Measurements from ENCODE around the gene UIMC1.
"Not testable (repeated sequence)": the region's sequence is repeated elsewhere in the genome, so short reads cannot be mapped to it uniquely, and the experiment has no call there.

Gene UIMC1

DNA sequence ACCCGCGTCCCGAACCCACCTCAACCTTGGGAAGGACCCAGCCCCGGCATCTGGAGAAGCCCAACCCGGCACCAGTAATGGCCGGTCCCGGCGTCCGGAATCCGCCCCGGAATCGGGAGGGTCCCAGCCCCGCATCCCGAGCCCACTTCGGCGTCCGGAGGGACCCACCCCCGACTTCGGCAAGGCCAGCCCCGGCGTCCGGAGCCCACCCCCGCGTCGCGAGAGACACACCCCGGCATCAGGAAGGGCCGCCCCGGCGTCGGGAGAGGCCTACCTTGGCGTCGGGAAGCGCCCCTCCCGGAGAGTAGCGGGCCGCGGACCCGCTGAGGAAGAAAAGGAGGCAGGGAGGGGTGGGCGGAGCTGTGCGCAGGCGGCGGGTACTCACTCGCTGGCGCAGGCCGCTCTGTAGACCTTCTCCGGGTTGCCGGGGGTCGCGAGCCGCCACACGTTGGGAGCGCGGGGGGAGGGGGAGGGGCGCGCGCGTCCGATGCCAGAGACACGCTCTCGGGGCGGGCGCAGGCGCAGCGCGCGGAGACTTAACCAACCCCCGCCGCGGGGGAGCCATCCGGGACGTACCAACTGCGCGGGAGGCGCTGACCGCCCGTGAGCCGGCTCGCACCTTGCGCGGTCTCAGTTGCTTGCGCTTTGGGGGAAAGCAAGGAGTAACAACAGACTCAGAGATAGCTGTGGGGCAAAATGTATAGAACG is at the start of gene UIMC1:
TSS of gene UIMC1 (minus strand) at position 515 of the 708 bp plus-strand sequence. CDS start 24,164 bp downstream, outside the sequence.
- DNase-seq, result peak; percentile 75

DNA sequence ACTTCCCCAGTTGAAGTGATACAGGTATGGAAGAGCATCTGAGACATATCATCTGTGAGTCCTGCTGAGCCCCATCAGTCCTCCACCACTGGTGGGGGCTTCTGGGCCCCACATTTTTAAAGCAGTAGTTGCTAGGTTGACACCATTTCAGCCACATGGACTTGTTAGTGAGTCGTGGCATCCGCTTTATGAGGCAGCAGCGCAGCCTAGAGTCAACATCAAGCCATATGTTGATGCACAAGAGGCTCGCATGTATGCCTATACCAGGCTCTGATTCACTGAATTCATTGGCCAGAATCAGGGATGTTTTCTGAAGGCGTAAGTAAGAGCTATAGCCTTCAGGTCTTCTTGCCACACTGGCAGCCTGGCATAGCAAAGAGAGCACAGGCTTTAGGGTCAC is 42.7 kb upstream of the UIMC1 start:
- no peak for DNase-seq

DNA sequence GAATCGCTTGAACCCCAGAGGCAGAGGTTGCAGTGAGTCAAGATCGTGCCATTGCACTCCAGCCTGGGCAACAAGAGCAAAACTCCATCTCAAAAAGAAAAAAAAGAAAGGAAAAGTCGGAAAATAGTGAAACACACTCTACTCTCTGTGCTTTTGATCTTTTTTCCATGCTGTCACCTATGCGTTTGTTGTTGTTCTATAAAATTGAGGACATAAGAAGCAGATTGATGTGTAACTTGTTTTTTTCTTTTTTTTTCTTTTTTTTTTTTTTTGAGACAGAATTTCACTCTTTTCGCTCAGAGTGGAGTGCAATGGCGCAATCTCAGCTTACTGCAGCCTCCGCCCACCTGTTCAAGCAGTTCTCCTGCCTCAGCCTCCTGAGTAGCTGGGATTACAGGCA is 42.0 kb upstream of the UIMC1 start:
- not testable (repeated sequence) for DNase-seq

DNA sequence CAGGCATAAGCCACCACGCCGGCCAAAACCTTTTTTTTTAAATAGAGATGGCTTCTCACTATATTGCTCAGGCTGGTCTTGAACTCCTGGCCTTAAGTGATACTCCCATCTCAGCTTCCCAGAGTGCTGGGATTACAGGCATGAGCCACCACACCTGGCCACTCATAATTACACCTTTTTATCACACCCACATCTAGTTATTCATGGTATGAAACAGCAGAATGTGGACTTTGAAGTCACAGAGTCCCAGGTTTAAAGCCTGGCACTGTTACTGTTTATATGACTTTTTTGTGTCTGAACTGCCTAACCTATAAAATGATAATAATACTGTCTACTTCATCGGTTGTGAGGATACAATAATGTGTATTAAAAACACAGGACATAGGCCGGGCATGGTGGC is 39.1 kb upstream of the UIMC1 start:
- no peak for DNase-seq

DNA sequence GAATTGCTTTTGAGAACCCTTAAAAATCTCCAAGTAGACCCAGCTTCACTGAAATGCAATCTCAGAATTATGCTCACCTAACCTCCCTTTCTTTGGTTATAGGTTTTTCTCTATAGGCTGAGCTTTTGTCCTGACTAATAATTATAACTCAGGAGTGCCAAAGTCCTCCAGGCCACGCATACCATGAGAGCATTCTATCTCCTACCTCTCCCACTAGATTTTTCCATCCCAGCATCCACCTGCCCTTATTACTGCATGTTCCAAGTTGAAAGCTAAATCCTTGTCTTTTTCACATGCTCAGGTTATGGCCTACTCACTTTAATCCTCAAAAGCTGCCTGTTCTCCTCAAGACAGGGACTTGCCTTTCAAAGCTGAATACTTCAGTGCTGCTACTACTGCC is 38.1 kb upstream of the UIMC1 start:
- no peak for DNase-seq

DNA sequence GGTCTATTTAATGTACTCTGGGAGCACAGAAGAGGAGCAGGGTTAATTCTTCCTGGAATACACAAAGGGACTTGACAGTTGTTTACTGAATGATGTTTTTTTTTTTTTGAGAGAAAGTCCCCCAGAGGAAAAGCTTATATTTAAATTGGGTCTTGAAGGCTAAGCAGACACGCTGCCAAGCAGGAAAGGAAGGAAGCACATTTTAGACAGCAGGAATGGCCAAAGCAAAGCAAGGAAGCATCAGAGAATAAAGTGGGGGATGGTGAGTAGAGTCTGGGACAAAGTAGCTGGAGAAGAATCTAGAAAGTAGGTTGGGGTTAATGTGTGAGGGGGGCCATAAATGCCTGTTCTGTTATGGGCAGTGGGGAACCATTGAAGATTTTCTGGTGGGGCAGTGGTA is 37.4 kb upstream of the UIMC1 start:
- no peak for DNase-seq

DNA sequence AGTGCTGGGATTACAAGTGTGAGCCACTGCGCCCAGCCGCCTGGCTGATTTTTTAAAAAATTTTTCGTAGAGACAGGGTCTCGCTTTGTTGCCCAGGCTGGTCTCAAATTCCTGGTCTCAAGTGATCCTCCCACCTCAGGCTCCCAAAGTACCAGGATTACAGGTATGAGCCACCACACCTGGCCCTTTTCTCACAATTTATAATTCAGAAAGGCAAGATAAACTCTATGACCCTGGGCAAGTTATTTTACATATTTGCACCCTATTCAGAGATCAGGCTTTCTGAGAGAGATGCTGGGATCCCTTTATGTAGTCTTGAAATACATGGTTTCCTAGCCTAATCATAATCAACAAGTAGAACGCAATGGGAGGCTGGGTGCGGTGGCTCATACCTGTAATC is 36.5 kb upstream of the UIMC1 start:
- DNase-seq, result no peak

DNA sequence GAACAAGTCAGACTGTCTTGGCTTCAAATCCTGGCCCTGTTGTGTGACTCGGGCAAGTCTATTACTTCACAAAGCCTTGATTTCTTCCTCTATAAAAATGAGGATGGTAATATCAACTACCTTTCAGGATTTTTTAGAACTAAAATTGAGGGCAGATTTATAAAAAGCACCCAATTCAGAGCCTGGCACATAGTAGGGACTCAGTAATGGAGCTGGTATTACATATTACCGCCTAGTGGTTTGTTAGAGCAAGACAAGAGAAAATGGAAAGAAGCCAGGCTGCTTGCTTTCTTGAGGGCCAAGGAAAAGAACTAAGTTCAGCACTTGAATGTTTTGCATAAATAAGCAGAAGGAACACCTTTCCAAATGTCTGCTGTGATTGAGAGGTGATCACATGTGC is 35.4 kb upstream of the UIMC1 start:
- DNase-seq, result no peak

DNA sequence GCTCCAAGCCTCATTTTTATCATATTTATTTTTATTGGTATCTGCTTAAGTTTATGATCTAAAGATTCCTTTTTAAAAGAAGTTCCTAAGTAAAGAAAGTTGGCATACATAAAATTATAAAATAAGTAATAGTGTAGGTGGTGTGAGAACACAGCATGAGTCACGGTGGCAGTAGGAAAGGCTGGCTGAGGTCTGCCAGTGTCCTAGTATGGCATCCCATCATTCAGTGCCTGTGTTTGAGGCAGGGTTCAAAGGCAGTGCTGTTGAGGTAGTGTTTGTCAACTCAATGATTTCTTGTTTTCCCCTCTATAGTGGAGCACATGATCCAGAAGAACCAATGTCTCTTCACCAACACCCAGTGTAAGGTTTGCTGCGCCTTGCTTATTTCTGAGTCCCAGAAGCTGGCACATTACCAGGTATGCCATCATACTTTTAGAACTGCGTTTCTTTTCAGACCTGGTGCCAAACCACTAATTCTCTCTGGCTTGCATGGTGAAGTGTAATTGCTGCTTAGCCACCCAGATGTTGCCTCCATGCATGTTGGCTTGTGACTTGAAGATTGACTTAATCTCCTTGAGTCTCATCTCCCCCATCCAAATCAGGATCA is 34.3 kb upstream of the UIMC1 start:
- DNase-seq, result peak; percentile 25

DNA sequence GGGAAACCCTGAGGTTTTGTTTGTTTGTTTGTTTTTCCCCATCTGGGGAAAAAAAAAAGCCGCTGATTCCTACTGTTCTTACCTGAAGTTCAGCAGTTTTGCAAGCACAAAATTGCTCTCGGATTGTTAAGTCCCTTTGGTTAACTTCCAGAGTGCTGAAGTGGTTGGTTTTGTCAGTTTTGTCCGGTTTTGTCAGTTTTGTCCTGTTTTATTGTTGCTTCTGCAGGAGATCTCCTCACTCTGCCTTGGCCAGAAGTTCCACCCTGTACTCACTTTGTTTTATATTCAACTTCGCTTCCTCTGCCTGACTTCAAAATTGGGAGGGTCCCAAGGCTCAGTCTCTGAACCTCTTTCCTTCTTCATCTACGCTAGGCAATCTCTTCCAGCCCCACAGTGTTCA is 30.3 kb upstream of the UIMC1 start:
- no peak for DNase-seq

DNA sequence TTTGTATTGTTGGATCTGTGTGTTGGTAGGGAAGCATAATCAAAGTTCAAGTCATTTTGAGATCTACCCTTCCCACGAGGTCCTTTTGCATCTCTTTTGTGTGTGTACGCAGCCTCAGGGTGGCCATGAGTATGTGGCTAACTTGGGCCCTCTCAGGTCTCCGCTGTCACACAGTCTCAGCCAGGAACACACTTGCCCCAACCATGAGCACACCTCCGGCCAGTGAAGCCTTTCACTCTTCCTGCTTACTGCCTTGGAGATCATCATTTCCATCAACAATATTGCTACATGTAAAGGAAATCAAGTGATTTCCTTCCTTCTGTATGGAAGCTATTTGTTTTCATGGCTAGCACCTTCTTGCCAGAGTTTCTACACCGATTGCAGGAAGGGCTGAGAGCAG is 29.9 kb upstream of the UIMC1 start:
- DNase-seq, result no peak

DNA sequence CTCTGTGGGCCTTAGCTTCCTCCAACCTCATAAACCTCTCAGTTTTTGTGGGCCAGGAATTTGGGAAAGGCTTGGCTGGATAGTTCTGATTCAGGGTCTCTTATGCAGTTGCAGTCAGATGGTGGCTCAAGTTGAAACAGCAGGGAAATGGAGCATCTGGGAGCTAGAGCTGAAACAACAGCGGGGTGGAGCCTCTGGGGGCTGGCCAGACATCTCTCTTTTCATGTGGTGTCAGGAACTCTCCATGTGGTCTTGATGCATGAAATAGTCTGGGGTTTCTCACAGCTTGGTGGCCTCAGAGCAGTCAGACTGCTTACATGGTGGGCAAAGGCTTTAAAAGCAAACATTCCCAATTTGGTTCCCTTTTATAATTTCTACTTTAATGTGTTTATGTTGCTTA is 29.4 kb upstream of the UIMC1 start:
- no peak for DNase-seq

DNA sequence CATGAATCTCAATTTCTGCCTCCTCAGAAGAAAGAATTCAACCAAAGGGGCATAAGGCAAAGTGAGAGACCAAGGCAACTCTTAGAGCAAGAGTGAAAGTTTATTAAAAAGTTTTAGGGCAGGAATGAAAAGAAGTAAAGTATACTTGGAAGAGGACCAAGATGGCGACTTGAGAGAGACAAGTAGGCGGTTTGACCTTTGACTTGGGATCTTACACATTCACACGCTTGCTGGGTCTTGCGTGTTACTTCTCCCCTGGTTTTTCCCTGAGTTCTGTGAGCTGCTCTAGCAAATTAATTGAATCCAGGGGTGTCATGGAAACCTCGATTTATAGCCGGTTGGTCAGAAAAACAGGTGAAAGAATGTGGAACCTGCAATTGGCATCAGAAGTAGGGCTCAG is 22.9 kb upstream of the UIMC1 start:
- no peak for DNase-seq

DNA sequence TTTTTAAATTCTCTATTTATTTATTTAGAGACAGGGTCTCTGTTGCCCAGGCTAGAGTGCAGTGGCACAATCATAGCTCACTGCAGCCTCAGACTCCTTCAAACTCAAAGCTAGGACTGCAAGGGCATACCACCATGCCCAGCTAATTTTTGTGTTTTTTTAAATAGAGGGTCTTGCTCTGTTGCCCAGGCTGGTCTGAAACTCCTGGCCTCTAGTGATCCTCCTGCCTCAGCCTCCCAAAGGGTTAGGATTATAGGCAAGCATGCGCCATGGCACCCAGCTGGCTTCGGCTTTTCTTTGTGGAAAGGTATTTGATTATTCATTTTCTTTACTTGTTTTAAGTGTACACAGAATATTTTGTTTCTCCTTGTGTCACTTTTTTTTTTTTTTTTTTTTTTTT is 21.1 kb upstream of the UIMC1 start:
- DNase-seq, result no peak

DNA sequence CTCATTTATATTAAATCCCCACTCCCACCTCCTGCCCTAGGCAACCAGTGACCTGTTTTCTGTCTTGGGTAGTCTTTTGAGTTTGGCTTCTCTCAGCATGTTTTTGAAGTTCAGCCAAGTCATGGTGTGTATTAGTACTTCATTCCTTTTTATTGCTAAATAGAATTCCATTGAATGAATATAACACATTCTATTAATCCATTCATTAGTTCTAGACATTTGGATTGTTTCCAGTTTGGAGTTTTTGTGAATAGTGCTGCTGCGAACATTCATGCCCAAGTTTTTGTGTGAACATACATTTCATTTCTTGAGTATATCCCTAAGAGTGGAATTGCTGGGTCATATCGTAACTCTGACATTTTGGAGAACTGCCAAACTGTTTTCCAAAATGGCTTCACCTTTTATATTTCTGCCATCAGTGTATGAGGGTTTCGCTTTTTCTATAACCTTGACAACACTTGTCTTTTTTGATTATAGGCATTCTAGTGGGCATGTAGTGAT is 18.6 kb upstream of the UIMC1 start:
- DNase-seq, result no peak

DNA sequence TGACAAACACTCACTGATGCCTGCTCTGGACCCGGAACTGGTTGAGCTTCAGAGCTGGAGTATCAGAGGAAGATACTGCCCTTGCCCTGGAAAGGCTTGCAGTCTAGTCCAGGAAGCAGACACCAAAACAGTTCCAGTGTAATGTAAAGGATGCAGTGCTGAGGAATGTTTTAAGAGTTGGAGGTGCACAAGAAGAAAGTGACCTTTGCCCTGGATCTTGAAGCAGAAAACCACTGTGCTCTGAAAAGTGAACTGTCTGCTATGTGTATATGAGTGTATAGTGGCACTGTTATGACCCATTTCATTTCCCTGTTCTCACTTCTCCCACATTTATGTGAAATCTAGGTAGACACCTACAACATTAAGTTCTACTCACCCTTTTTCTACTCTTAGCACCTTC is 18.0 kb upstream of the UIMC1 start:
- no peak for DNase-seq

DNA sequence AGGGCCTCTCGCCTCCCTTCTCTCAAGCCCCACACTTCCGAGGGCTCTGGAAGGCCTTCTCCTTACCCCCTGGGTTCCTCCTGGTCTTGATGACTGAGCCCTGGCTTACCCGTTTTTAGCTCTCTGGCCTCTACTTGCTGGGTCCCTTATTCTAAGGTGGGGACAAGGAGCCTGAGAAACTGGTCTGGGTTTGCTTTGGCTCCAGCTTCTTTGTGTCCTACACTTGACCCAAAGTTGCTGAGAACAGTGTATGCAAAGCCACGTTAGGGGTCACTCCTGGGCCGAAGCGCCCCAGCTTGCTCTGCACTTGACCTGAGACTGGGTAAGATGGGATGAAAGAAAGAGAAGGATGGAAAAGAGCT is 16.7 kb upstream of the UIMC1 start:
- no peak for DNase-seq

DNA sequence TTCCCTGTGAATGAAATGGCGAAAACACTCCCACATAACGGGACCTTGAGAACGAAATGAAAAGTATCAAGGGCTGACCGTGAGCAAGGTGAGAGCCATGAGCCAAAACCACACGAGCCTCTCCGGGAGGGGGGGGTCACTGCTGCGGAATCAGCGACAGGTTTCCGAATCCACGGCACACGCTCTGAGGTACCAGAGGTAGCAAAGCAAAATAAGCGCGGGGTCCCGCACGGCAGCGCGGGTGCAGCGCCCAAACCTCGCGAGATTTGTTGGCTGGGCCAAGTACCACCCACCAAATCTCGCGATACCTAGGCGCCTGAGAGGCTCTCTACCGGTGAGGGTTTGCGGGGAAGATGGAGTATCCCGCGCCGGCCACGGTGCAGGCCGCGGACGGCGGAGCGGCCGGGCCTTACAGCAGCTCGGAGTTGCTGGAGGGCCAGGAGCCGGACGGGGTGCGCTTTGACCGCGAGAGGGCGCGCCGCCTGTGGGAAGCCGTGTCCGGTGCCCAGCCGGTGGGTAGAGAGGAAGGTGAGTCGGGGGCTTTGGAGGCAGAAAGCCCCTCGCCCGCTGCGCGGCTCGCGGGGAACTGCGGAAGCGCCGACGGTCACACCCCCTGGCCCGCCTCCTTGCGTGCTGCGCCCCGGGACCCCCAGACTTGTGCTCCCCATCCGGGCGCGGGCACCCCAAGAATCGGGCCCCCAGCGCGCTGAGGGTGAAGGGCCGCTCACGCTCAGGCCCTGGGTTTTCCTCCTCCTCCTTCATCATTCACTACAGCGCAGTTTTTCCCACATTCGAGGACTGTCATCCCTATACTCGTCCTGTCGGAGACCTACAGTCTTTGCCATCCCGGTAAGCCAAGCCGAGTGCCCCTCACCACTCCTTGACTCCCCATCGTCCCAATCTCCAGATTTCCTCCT is 16.1 kb upstream of the UIMC1 start, which contains the start of gene ZNF346:
TSS of gene ZNF346 (plus strand) at position 311 of the 917 bp plus-strand sequence. CDS start at position 354, 43 bp downstream.
- peak; percentile 78 for DNase-seq

DNA sequence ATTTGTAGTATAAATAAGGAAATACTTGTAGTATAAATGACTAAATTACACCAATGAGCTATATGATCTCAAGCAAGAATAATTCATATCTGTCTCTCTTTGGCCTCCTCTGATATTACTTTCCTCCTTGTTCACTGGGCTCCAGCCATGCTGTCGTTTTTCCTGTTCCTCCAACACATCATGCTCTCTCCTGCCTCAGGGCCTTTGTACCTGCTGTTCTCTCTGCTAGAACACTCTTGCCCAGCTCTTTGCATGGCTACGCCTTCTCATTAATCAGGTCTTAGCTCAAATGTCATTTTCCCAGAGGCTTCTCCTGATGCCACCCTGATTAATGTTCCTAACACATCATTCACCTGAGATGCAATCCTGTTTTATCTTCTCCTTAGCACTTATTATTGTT is 13.5 kb upstream of the UIMC1 start:
- DNase-seq, result no peak

DNA sequence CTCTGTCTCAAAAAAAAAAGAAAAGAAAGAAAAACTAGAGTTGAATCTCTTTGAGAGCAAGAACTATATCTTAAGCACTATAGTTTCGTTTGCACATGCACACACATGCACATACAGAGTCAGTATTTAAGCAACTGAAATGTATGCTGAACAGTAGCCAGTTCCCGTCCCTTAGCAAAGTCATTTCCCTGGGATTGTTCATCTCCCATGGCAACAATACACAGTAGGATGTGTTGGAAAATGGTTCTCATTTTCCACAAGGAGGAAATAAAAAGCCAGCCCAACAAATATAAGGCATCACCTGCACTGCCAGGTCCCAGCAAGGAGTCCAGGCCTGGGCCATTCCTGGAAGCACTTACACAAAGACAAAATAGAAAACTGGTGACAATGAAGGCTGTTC is 11.8 kb upstream of the UIMC1 start:
- no peak for DNase-seq

DNA sequence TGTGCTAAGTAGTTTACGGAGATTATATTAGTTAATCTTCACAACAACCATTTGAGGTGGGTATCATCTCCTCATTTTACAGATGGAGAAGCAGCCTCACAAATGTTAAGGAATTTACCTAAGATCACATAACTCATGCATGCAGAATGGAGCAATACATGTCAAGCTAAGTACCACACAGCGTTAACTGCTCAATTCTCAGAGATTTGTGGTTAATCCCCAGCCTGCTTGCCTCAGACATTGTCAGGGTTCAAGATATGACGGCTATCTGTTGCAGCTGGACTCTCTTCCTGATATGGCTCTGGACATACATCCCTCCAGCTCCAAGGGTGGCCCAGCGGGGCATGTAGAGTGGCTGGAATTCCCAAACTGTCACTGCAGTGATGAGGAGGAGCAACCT is 8.6 kb upstream of the UIMC1 start:
- no peak for DNase-seq

DNA sequence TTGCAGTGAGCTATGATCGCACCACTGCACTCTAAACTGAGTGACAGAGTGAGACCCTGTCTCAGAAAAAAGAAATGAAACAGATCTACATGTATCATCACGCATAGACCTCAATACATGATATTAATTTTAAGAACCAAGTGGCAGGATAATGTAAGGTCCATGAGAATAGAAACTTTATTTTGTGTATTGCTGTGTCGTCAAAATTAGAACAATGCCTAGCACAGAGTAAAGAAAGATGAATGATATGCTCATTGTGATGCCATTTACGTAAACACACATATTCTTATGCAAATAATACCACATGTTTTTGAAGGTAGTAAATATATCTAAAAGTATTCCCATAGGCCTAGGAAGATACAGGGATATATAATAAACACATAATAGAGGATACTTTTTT is 3.6 kb upstream of the UIMC1 start:
- DNase-seq, result no peak

DNA sequence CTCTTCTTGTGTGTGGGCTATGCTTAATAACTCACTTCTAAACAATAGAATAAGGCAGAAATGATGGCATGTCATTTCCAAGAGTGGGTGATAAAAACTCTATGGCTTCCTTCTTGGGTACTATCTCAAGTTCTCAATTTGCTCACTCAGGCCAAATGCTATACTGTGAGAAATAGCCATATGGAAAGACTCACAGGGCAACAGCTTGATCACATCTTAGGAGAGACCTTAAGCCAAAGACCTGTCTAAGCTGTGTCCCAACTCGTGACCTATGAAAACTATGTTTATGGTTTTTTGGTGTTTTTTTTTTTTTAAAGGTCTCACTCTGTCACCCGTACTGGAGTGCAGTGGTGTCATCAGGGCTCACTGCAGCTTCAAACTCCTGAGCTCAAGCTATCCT is 2.1 kb upstream of the UIMC1 start:
- no peak for DNase-seq

All from NCI-H446 treated with DMSO at 0.1 percent for 48 hours (cell line).